Non-pigmented ciliary epithelial cell (primary cell): Measurements from ENCODE around the gene HES6.

Experiments
- DNase-seq: peaks from one replicate; pipeline ENCODE4 v3.0.0-alpha.2; 2010; ENCODE audit warnings: low read depth

The HES6 gene

DNA sequence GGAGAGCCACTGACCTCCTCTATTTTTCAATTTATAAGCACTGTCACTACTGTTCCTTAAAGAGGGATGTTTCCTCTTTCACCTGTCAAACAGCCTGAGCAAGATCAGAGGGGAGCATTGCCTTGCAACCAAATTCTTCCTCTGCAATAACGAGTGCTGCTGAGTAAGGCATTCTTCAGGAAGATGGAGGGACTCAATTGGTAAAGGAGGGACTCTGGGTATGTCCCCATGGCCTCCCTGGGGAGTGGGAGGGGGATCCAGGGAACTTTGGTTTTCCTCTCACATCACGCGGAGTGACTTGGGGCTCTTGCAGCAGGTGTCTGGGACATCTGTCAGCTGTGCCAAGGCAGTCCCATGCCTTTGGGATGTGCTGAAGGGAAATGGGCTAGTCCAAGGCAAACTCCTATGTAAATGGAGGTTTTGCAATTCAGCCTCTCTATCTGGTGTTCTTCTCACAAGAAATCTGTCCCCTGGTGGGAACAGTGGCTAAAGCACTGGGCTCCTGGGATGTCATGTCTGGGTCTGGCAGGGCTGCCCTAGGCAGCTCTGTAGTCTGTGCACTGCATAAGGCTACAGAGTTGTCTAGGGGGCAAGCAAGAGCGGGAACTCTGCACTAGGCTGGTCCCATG, 14.4 kb upstream of the HES6 start:
- DNase-seq: no peak

GRCh38 chr2:238252766-238253630, 13.2 kb upstream of the HES6 start:
- no peak for DNase-seq

DNA sequence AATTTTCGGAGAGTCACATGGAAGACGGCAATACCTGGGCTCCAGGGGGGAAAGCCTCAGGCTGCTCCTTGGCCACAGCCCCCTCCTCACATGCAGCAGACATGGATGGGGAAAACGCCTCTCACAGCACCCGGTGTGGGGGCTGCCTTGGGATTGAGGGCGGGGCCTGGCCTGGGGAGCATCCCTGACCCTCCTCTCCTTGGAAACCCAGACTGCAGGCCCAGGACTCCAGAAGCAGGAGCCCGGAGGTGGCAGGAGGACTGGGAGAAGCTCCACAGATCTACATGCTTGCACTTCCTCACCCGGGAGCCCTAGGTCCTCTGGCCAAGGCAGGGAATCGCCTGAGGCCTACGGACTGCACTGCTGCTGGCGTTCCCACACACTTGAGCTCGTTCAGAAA, 12.1 kb upstream of the HES6 start:
- no peak for DNase-seq

DNA sequence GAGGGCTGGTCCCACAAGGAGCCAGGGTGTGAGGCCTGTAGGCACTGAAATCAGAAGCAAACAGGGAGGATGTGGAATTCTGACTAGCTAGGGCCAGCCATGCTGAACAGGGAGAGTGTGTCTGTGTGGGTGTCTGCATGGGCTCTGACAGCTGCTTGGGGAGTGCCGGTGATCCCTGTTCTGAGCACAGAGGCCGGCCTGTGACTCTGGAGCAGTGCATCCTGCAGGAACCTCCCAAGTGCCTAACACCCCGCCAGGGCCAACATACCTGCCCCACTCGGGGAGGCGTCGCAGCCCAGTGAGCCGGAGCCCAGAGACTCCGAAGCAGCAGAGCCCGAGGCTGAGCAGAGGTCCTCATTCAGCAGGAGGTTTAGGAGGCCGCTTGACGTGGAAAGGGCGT, 11.5 kb upstream of the HES6 start:
- no peak for DNase-seq

- no peak for DNase-seq
Observed at GRCh38 chr2:238250896-238251295, 11.1 kb upstream of the HES6 start.

- no peak for DNase-seq
Observed at GRCh38 chr2:238247841-238248453, 8.1 kb upstream of the HES6 start.

GRCh38 chr2:238247002-238247822, 7.4 kb upstream of the HES6 start:
- no peak for DNase-seq

- DNase-seq: no peak
Observed at GRCh38 chr2:238244151-238244550, 4.3 kb upstream of the HES6 start.

DNA sequence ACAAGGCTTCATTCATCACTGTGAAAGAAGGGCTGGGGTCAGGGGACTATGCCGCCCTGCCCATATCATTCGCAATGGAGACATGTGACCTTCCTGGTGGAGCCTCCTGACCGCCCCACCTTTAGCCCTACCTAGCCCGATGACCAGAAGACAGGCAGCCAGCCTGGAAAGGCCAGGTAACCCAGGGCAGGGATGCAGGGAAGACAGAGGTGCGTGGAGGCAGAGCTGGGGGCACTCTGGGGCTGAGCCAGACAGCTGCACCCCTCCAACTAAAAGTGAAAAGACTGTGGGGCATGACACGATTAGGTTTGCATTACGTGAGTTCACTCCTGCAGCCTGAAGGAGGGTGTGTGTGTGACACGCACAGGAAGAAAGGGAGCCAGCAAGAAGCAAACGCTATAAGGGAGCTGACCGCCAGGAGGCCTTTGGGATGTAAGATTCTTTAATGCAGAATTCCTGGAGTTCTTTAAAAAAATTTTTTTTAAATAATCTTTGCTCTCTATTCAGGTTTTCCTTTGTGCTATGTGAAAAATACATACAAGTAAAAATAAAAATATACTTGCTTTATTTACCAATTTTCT, 3.7 kb upstream of the HES6 start:
- no peak for DNase-seq

DNA sequence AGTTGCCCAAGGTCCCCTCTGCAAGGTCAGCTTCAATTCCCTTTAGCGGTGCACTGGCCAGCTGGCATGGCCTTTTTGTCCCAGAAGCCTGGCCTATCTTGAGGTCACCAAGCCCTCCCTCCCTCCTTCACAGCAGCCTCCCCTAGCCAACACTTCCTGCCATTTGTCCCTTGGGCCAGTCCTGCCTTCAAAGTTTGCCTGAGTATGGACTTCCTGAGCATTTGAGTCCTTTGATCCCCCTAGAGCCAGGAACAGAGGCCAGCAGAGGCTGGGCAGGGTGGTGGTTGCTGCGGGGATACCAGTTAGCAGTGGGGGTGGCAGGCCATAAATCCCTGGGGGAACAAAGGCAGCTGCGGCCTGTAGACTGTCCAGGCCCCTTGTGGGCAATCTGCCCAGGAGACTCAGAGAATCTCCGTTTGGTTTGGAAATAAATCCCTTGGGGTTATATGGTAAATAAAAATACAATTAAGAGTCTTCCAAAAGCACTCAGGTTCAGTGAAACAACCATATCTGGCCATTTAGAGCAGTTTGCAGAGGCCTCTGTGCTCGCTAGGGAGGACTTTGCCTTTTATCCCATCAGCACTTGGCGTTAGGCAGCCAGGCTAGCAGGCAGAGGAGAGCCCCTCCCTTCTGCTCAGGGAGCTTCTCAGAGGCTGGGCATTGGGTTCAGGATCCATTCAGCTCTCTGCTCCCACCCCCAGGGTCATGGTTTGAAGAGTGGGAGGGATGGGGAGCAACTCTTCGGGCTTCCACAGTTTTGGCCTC, 3.1 kb upstream of the HES6 start:
- DNase-seq: no peak

DNA sequence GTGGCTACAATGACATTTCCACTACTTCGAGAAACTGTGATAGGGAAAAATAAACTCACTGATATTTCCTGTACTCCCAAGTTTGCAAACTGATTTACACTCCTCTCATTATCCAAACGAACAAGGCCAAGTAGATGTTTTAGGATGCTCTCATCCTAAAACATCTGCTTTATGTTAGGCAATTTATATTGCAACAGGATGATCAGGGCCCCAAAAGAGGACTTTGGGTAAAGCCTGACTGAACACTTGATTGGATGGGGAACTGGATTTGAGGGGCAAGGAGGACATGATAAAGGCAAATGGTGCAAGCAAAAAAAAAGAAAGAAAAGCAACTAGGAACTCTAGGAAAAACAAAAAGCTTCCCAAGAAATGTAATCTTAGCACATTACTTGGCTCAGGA, 2.1 kb upstream of the HES6 start:
- DNase-seq: no peak

DNA sequence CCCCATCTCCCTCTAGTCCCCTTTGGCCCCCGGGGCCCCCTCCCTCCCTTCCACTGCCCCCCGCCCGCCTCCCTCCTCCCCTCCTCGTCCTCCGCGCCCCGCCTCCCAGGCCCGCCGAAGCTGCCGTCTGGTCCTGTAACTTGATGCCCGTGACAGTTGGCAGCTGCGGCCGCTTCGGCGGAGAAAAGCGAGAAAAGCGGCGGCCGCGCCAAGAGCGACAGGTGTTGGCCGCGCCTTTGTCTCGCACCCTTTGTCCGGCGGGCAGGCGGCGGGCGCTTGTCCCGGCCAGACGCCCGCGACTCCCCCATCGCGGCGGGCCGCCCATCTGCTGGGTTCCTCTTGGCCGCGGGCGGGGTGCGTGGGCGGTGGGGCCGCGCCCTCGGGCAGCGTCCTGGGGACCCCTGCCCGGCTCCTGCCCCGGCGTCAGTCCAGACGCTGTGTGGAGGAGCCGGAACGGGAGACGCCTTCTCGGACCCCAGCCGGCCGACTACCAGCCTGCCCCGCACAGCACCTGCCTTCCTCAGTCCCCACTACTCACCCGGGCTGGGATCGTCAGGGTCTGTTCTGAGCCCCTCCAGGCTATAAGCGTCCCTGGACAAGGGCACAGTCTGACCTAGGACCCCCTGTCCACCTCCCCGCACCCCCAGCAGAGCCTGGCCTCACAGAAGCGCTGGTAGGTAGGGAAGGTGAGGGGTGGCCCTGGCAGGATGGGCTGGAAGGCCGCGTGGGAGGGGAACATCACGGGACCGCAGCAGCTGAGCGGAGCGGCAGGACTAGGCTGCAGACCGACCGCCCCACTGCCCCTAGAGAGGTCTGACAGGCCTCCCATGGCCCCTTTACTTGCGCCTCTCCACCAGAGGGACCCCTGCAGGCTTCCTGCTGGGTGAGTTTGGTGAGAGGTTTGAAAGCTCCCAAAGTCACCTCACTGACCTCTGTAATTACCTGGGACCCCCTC, 1.2 kb upstream of the HES6 start:
- no peak for DNase-seq

DNA sequence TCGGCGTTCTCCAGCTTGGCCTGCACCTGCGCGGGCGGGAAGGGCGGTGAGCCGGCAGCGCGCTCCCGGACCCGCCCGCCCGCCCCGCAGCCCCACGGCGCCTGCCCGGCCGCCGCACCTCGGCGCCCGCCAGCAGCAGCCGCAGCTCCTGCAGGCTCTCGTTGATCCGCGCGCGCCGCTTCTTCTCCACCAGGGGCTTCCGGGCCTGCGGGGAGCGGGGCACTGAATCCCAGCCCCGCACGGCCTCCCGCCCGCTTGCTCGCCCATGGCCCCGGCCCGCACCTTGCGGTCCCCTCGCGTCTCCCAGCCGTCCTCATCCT, 335 bp downstream of the HES6 start:
- no peak for DNase-seq

GRCh38 chr2:238238766-238239542, 884 bp downstream of the HES6 start:
- no peak for DNase-seq

GRCh38 chr2:238238311-238238765, 1.5 kb downstream of the HES6 start:
- no peak for DNase-seq

- DNase-seq: no peak
Observed at GRCh38 chr2:238237431-238238135, 2.3 kb downstream of the HES6 start.

- no peak for DNase-seq
Observed at GRCh38 chr2:238236571-238236970, 3.3 kb downstream of the HES6 start.

DNA sequence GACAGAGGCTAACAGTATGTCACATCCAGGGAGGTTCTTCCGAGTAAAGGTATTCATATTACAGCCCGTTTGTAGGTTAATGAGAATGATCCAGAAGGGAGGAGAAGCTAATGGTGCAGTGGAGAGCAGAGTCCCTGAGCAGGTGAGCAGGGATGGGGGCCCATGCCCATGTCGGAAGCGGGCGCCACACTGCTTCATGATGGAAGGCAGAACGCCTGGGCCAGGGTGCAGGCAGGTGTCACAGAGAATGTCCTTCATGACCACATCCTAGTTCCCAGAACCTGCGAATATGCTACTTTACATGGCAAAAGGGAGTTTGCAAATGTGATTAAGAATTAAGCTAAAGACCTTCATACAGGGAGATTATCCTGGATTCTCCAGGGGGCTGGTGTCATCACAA, 4.0 kb downstream of the HES6 start:
- no peak for DNase-seq

DNA sequence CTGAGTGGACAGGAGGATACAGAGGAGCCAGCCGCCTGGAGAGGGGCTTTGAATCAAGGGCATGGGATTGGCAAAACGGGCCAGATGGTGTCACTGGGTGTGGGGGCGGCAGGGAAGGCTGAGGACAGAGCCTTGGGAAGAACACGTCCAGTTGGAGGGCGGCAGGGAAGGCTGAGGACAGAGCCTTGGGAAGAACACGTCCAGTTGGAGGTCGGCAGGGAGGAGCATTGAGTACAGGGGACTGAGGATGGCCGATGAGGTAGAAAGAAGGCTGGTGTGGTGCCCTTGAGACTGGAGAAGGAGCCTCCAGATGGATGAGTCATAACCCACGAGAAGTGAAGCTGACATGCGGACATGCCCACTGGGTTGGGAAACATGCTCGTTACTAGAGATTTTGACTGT, 4.5 kb downstream of the HES6 start:
- DNase-seq: no peak
